Panc1 (cell line): ENCODE data around the gene ZFHX3. TPM values are rescaled to one million over a fixed set of nuclear protein-coding genes. Genes with fewer than 3 reads are reported as not detected.

Experiments used
- ATAC-seq: fragments of 200-7000 bp; cut with Tn5 transposase; 2 replicates; pipeline ENCODE4 v1.9.1; 2020; ENCODE audit warnings: mild to moderate bottlenecking, moderate library complexity
- BruUV-seq: library from RNA; stranded (reverse); fragments of 400-500 nt; replicated peaks from 2 replicates; lab custom pipeline; 2021; lab: Mats Ljungman, UMichigan
- CTCF ChIA-PET: fragments of 300-600 bp; sonication (Branson Sonifier 250); formaldehyde crosslinking; loops from one replicate; lab custom pipeline; 2022; ENCODE audit warnings: antibody characterized with exemption; lab: Charles Lee
- POLR2A ChIA-PET: fragments of 300-600 bp; sonication (Branson Sonifier 250); formaldehyde crosslinking; loops from one replicate; lab custom pipeline; 2022; ENCODE audit warnings: antibody characterized with exemption; lab: Charles Lee
- DNase-seq: peaks from one replicate; pipeline ENCODE4 v3.0.0-alpha.2; 2010; ENCODE audit warnings: low read depth, low spot score
- H3K27ac ChIP-seq: 2 replicates; pipeline ENCODE4 v1.5.1; 2011; ENCODE audit warnings: mild to moderate bottlenecking, low read length, inconsistent platforms
- H3K27me3 ChIP-seq: fragments of 200-500 bp; sonication (Bioruptor generic); 2 replicates; pipeline ENCODE4 v1.6.0; 2014; ENCODE audit warnings: low read length, inconsistent platforms; ENCODE audit not compliant: control insufficient read depth, insufficient read depth
- H3K36me3 ChIP-seq: fragments of 200-500 bp; sonication (Bioruptor generic); 2 replicates; pipeline ENCODE4 v1.5.1; 2014; ENCODE audit warnings: inconsistent platforms, mild to moderate bottlenecking, low read length, moderate library complexity; ENCODE audit not compliant: control insufficient read depth, insufficient read depth
- H3K4me1 ChIP-seq: 2 replicates; pipeline ENCODE4 v1.5.1; 2011; ENCODE audit warnings: inconsistent platforms, mild to moderate bottlenecking, low read length, moderate library complexity; ENCODE audit not compliant: control insufficient read depth, insufficient read depth
- H3K4me3 ChIP-seq, 2 experiments: 2 replicates each; pipeline ENCODE4 v1.5.1; 2011 to 2012; ENCODE audit warnings: low read depth in 2 of 2, low read length in 2 of 2, mild to moderate bottlenecking in 2 of 2, inconsistent platforms in 1 of 2, moderate library complexity in 1 of 2
- H3K9me3 ChIP-seq: fragments of 200-500 bp; sonication (Bioruptor generic); 2 replicates; pipeline ENCODE4 v1.5.1; 2014; ENCODE audit warnings: low read depth, mild to moderate bottlenecking, inconsistent platforms, low read length, moderate library complexity; ENCODE audit not compliant: control insufficient read depth, insufficient read depth
- CTCF ChIP-seq: fragments of 450-650 bp; IDR thresholded peaks from 2 replicates; pipeline ENCODE4 v1.5.1; 2017; ENCODE audit warnings: mild to moderate bottlenecking
- POLR2AphosphoS5 ChIP-seq: IDR thresholded peaks from 2 replicates; pipeline ENCODE4 v1.6.1; 2012; ENCODE audit warnings: mild to moderate bottlenecking, low read depth, low read length, moderate library complexity
- SIN3A ChIP-seq: IDR thresholded peaks from 2 replicates; pipeline ENCODE4 v1.6.1; 2012; ENCODE audit warnings: low read depth, mild to moderate bottlenecking, low read length, moderate library complexity, borderline replicate concordance; ENCODE audit not compliant: insufficient read depth
- TCF7L2 ChIP-seq: IDR thresholded peaks from 2 replicates; pipeline ENCODE4 v1.6.1; 2011; ENCODE audit warnings: mild to moderate bottlenecking, low read depth, low read length, inconsistent platforms
- in situ Hi-C: cut with HindIII; loops from 2 replicates; pipeline ENCODE4 v1.10.0; 2016; ENCODE audit warnings: low sequenced_read_pairs, low pct_unique_long_range_greater_than_20kb
- intact Hi-C: fragments of 100-400 bp; cut with micrococcal nuclease; formaldehyde crosslinking; loops from one replicate; pipeline ENCODE4 v1.10.0; 2022; ENCODE audit not compliant: unreplicated experiment
- total RNA-seq: library from RNA; stranded (reverse); gene quantifications from one replicate; pipeline ENCODE4 v1.2.1, GENCODE V29; 2021; ENCODE audit not compliant: unreplicated experiment
- TF ChIP-seq, protein P1 (sequence below), 2 experiments: IDR thresholded peaks; 2 replicates each; pipeline ENCODE4 v1.6.1; 2011 to 2012; ENCODE audit warnings: low read depth in 2 of 2, control low read depth in 1 of 2, low read length in 1 of 2, mild to moderate bottlenecking in 1 of 2, moderate library complexity in 1 of 2; ENCODE audit not compliant: insufficient read depth in 1 of 2

Gene ZFHX3
- total RNA-seq, 1 experiment from 2014 or later: 7.1 TPM

DNA sequence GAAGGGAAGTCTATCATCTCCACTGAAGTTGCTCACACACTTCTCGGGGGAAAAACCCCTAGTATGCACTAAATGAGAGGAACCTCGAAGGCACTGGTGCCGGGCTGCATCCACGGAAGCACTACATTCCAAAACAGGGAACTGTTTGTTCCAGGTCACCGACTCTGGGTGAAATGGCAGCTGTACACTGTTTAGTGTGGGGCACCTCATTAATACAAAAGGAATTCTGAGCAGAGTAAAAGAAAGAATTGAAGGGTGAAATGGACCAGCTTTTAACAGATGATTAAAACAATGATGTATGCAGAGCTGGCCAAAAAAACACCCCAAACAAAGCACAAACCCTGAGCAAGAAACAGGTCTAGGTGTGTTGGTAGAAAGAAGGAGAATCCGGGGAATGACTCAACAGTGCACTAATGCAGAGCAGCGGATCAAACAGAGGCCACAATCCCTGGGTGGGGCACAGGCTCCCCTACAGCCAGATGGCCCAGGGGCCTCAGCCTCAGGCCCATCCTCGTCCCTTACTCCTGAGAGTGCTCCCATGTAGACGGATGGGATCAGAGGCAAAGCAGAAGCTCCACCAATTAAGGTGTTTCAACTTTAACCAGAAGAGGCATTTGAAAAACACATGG is 161.5 kb downstream of the ZFHX3 start:
- Histone ChIP-seq H3K36me3 (no peaks in the 10 kb centered on the region), H3K9me3 (no peaks in the 10 kb centered on the region), H3K27me3 (no peaks in the 10 kb centered on the region), H3K27ac (no peak overlapping the region), H3K4me1 (no peaks in the 10 kb centered on the region), H3K4me3 (no peak overlapping the region)
- TF ChIP-seq, protein P1, sequence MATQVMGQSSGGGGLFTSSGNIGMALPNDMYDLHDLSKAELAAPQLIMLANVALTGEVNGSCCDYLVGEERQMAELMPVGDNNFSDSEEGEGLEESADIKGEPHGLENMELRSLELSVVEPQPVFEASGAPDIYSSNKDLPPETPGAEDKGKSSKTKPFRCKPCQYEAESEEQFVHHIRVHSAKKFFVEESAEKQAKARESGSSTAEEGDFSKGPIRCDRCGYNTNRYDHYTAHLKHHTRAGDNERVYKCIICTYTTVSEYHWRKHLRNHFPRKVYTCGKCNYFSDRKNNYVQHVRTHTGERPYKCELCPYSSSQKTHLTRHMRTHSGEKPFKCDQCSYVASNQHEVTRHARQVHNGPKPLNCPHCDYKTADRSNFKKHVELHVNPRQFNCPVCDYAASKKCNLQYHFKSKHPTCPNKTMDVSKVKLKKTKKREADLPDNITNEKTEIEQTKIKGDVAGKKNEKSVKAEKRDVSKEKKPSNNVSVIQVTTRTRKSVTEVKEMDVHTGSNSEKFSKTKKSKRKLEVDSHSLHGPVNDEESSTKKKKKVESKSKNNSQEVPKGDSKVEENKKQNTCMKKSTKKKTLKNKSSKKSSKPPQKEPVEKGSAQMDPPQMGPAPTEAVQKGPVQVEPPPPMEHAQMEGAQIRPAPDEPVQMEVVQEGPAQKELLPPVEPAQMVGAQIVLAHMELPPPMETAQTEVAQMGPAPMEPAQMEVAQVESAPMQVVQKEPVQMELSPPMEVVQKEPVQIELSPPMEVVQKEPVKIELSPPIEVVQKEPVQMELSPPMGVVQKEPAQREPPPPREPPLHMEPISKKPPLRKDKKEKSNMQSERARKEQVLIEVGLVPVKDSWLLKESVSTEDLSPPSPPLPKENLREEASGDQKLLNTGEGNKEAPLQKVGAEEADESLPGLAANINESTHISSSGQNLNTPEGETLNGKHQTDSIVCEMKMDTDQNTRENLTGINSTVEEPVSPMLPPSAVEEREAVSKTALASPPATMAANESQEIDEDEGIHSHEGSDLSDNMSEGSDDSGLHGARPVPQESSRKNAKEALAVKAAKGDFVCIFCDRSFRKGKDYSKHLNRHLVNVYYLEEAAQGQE (IDR thresholded peaks at IDR 0.05; ENCODE audit: insufficient read depth in 1 of 2, low read depth in 2 of 2, low read length in 1 of 2): no peak
- TF ChIP-seq TCF7L2: no peak
- TF ChIP-seq POLR2AphosphoS5: no peak
- no peak for TF ChIP-seq CTCF
- no peak for TF ChIP-seq SIN3A
- DNase-seq: no peak
- POLR2A ChIA-PET: no interaction called here
- no TSS peak for BruUV-seq
- no peak for ATAC-seq
- CTCF ChIA-PET: no interaction called here
- intact Hi-C loops (no loop called here), in situ Hi-C loops (no loop called here)

- Histone ChIP-seq H3K27me3 (no peaks in the 10 kb centered on the region), H3K9me3 (no peaks in the 10 kb centered on the region), H3K4me1 (no peaks in the 10 kb centered on the region), H3K36me3 (no peaks in the 10 kb centered on the region), H3K27ac (no peak overlapping the region), H3K4me3 (no peak overlapping the region)
- DNase-seq: no peak
- TF ChIP-seq SIN3A: no peak
- TF ChIP-seq TCF7L2: no peak
- no peak for TF ChIP-seq CTCF
- TF ChIP-seq, protein P1 (IDR thresholded peaks at IDR 0.05; ENCODE audit: insufficient read depth in 1 of 2, low read depth in 2 of 2, low read length in 1 of 2): no peak
- intact Hi-C loops: no loop called here
- CTCF ChIA-PET: no interaction called here
- in situ Hi-C loops: no loop called here
- POLR2A ChIA-PET: no interaction called here
- no TSS peak for BruUV-seq
- no peak for ATAC-seq
Measured at GRCh38 chr16:72884573-72884972, 163.4 kb downstream of the ZFHX3 start.
